IMR-90 (cell line): ENCODE data around the gene PRR18.

Experiments used
- CEBPB ChIP-seq: IDR thresholded peaks from 2 replicates; pipeline ENCODE4 v1.6.1; 2012; ENCODE audit warnings: low read depth, low read length, improper control_type of control experiment
- CTCF ChIP-seq: conservative IDR thresholded peaks from 2 replicates; pipeline ENCODE4 v1.5.1; 2012; ENCODE audit warnings: mild to moderate bottlenecking, low read depth, low read length, improper control_type of control experiment
- ELK1 ChIP-seq: fragments of 150-350 bp; IDR thresholded peaks from 2 replicates; pipeline ENCODE4 v1.6.1; 2016; ENCODE audit warnings: low read depth, mild to moderate bottlenecking, low read length, moderate library complexity, borderline replicate concordance
- MAZ ChIP-seq: IDR thresholded peaks from 2 replicates; pipeline ENCODE4 v1.6.1; 2012; ENCODE audit warnings: low read depth, mild to moderate bottlenecking, low read length, improper control_type of control experiment, moderate library complexity, borderline replicate concordance
- MXI1 ChIP-seq: IDR thresholded peaks from 2 replicates; pipeline ENCODE4 v1.6.1; 2012; ENCODE audit warnings: low read depth, mild to moderate bottlenecking, low read length, moderate library complexity, borderline replicate concordance
- POLR2A ChIP-seq: IDR thresholded peaks from 2 replicates; pipeline ENCODE4 v1.6.1; 2012; ENCODE audit warnings: mild to moderate bottlenecking, low read depth, low read length
- RAD21 ChIP-seq: IDR thresholded peaks from 2 replicates; pipeline ENCODE4 v1.6.1; 2012; ENCODE audit warnings: low read length, improper control_type of control experiment
- RCOR1 ChIP-seq: IDR thresholded peaks from 2 replicates; pipeline ENCODE4 v1.6.1; 2012; ENCODE audit warnings: mild to moderate bottlenecking, low read length, improper control_type of control experiment; ENCODE audit not compliant: insufficient replicate concordance
- RFX5 ChIP-seq: IDR thresholded peaks from 2 replicates; pipeline ENCODE4 v1.8.0; 2012; ENCODE audit warnings: low read depth, mild to moderate bottlenecking, low read length, moderate library complexity
- USF2 ChIP-seq: fragments of 150-350 bp; IDR thresholded peaks from 2 replicates; pipeline ENCODE4 v1.6.1; 2017; ENCODE audit warnings: mild to moderate bottlenecking, antibody characterized with exemption, low read length, low read depth

DNA sequence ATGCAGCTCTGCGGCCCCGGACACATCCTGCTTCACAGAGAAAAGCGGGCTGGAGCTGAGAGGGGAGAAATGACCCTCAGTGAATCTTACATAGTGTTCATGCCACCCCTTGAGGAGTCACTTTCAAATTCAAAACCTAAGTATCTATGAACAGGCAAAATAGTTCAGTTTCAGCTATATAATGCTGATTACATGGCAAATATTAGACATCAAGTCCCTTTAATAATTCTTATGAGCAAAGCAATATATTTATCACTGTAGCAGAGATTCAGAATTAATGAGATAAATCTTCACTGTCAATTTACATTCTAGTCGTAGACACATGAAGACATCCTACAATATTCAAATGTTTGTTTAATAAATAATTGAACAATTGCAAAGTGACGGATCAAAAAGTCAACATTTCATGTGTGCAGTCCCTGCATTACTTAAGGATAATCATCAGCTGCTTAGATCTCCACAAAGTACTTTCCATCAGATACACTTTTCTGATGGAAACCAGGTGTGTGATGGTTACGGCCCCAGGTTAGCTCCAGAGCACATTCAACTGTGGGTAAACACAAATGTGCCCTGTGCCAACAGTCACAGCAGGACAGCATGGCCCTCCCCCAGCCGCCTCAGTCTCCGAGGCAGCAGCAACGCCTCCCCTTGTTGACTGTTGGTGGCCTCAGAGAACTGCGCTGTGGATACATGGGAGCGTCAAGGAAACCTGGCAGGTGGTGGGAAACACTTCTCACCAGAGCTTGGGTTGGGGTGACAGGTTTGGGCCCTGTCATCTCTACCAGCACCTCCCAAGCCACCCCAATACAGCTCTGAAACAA lies 787 bp upstream of the PRR18 start:
- no peak for TF ChIP-seq CTCF
- no peak for TF ChIP-seq POLR2A
- TF ChIP-seq RAD21, result no peak
- TF ChIP-seq RCOR1, result no peak
- no peak for TF ChIP-seq CEBPB
- TF ChIP-seq ELK1, result no peak
- TF ChIP-seq RFX5, result no peak
- TF ChIP-seq MAZ, result no peak
- no peak for TF ChIP-seq MXI1
- TF ChIP-seq USF2, result no peak
